NCI-H1930 (cell line): Measurements from ENCODE around the gene DAPK2.

Source experiments
- DNase-seq, 2 experiments: peaks; one replicate each; lab custom pipeline; 2025; lab: John Stamatoyannopoulos, UW

Gene DAPK2

GRCh38 chr15:63942486-63943365, 103.6 kb downstream of the DAPK2 start:
- DNase-seq: no peak

DNA sequence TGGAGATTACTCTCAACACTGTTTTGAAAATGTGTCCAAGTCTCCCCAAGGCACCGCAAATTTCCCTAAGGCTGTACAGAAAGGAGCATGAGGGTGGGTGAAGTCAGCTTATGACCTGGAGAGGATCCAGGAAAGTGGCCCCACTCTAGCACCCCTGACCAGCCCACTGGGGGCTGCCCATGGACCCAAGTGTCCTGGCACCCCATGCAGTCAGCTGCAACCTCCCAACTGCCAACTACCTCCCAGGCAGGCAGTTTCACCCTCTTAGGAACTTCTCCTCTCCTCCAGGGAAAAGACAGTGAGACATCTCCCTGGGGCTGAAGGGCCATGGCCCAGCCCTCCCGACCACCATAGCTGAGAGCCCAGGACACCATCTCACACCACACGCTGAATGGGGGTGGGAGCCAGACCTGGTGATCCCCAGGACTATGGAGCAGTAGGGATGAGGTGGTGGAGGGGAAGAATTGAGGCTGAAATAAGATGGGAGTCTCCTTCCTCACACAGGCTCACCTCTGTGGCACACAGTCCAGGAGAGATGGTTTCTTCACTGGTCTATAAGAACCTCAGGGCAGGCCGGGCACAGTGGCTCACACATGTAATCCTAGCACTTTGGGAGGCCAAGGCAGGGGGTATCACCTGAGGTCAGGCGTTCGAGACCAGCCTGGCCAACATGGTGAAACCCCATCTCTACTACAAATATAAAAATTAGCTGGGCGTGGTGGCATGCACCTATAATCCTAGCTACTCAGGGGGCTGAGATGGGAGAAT, 104.4 kb downstream of the DAPK2 start:
- no peak for DNase-seq

DNA sequence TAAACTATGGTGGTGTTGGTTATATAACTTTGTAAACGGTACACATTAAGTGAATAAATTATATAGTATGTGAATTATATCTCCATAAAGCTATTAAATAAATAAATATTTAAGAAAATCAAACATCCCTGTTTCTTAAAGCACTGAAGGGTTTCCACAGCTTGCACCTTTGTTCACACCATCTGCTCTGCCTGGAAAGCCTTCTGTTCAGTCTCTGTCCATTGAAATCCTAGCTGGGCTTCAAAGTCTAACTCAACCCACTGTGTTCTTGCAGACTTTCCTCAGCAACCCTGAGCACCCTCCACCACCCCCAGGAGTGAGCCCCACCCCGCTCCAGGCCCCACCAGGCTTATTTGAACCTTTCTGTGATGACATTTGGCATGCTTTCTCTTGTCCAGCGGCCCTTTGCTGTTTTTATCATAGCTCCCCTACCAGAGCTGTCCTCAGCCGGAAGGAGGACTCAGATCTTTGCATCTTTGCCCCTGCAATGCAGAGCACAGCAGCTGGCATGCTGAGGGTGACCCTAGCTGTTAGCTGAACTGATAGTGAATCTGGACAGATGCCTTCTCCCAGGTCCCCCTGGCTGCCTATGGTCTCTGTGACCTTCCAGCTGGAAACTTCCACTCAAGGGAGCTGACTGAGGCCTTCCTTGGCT, 105.2 kb downstream of the DAPK2 start:
- DNase-seq: no peak

DNA sequence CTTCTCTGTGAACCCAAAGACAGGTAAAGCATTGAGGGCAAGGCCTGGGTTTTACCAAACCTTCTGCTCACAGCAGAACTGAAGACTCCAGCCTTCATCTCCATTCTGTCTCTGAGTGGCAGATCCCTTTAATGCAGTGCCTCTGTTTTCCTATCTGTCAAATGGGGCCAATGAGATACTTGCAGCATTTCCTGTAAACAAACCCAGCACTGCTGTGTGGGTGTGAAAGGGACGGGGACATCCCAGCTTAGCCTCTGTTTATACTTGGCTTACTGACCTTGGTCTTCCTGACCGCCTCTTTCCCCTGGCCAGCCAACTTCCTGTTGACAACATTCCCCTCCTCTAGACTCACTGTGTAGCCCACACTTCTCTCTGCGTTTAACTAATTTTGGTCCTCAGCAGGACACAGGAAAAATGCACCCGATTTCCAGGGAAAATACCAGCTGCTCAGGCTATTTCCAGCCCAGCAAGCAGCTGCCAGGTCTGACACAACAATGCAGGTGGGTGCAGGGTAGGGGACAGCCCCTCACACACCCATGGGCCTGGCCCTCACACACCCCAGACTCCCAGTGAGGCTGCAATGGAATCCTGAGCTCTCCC, 106.7 kb downstream of the DAPK2 start:
- no peak for DNase-seq

- DNase-seq: no peak
These were observed 107.7 kb downstream of the DAPK2 start for GRCh38 chr15:63938486-63939061.

DNA sequence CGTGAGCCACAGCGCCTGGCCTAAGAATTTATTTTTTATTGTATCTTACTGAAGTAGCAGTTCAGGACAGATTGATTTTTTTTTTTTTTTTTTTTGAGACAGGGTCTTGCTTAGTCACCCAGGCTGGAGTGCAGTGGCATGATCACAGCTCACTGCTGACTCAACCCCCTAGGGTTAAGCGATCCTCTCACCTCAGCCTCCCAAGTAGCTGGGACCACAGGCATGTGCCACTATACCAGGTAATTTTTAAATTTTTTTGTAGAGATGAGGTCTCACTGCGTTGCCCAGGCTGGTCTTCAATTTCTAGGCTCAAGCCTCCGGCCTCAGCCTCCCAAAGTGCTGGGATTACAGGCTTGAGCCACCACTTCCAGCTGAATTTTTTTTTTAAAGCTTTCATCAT, 112.8 kb downstream of the DAPK2 start:
- DNase-seq: no peak

- DNase-seq: no peak
These were observed 114.7 kb downstream of the DAPK2 start for GRCh38 chr15:63931556-63931955.

DNA sequence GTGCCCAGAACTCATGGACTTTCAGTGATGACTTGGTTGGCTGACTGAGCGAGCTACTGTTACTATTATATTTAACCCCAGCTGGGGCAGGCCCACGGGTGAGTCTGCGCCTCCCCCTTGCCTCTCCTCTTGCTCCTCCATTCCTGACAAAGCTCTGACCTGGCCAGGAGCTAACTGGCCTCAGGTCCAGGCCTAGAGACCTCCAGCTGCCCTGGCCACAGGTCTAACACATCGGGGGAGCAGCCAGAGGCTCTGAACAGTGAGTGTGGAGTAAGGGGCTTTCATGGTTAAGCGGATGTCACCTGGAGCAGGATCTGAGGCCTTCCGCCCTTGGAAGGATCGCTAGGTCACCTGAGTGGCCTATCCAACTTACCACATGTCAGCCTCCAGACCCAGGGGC, 116.3 kb downstream of the DAPK2 start:
- DNase-seq: no peak

DNA sequence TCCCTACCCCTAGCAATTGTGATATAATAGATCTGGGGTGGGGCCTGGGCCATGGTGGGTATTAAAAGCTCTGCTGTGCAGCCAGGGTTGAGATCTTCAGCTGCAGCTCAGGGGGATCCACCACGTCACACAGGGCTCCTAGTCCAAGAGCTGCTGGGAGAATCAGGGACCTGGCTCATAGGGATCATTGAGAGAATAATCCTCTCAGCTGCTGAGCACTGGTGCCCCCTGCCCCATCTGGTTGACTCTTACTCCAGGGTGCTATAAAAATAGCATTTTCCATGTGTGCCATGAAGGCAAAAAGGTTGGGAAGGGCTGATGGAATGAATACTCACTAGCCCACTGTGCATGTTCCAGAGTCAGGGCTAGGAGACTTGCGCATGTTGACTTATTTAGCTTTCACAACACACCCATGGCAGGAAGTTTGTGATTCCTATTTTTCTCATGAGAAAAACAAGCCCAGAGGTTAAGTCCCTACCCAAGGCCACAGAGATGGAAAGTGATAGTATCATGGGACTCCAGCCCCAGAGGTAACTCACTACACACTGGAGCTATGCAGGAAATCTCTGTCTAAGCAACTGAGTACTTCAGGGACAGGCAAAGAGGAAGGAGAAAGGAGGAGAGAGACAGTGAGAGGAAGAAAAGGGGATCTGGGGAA, 118.0 kb downstream of the DAPK2 start:
- no peak for DNase-seq

GRCh38 chr15:63923993-63924950, 122.0 kb downstream of the DAPK2 start:
- DNase-seq: no peak

- no peak for DNase-seq
These were observed 123.4 kb downstream of the DAPK2 start for GRCh38 chr15:63922916-63923315.

DNA sequence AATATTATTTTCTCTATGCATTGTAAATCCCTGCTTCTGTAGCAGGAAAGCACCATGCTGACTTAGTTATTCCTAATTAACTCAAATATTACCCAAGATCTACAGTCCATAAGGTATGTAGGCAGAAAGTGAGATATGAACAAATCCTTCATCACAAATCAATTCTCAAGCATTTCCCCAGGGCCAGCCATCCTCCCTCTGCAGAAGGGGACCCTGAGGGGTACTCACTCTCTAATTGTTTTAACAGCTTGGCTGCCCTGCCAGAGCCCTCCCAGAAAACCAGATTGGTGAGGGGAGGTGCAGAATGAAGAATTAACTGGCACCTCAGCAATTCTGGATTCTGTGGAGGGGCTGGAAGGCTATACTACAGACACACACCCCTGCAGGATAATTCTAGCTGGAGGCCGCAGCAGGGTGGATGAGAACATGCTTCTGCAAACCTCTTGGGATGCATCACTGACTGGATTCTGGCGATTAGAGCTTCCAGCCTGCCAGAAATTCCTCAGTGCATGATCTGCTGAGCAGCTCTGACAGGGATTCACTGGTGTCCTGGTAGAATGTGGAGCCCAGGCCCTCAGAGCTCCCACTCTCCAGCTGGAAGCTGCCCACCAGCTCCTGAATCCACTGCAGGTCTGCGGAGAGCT, 123.9 kb downstream of the DAPK2 start:
- DNase-seq: no peak

DNA sequence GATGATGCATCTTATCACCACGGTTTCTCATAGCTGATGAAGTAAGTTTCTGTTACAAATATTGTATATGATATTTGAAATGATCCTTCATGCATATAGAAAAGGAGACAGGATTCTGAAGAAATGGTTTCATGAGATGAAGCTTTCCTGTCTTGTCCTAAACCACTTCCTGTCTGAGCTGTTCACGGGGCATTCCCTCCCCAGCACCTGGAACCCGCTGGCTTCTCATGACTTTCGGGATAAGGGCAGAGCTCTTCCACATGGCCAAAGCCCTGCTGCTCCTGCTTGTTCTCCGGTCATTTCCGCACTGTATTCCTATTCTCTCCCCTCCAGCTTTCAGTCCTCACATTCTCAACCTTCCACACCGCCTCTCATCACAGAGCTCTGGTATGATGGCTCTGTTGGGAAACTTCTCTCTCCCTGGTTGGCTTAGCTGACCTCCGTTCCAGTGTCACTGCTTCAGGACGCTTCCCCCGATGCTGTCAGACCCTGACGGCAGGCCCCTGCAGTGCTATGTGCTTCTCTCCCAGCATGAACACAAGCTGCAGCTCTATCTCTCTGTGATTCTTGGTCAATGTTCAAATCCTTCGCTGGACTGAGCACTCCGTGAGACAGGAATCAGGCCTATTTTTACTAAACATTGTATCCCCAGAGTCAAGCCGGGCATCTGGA, 125.6 kb downstream of the DAPK2 start:
- DNase-seq: no peak

- no peak for DNase-seq
These were observed 127.4 kb downstream of the DAPK2 start for GRCh38 chr15:63918901-63919348.

DNA sequence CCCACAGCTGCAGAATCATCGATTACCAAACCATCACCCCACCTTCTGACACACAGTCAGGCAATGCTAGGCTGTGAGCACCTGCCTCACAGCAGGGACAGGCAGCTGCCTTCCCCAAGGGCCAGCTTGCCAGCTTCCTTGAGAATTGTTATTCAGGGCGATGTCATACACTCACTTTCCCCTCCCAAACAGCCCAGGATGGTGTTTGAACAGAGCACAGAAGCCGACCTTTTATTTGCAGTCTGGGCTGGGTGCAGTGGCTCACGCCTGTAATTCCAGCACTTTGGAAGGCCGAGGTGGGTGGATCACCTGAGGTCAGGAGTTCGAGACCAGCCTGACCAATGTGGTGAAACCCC, 128.0 kb downstream of the DAPK2 start:
- no peak for DNase-seq

- DNase-seq: no peak
These were observed 128.5 kb downstream of the DAPK2 start for GRCh38 chr15:63917588-63918316.

DNA sequence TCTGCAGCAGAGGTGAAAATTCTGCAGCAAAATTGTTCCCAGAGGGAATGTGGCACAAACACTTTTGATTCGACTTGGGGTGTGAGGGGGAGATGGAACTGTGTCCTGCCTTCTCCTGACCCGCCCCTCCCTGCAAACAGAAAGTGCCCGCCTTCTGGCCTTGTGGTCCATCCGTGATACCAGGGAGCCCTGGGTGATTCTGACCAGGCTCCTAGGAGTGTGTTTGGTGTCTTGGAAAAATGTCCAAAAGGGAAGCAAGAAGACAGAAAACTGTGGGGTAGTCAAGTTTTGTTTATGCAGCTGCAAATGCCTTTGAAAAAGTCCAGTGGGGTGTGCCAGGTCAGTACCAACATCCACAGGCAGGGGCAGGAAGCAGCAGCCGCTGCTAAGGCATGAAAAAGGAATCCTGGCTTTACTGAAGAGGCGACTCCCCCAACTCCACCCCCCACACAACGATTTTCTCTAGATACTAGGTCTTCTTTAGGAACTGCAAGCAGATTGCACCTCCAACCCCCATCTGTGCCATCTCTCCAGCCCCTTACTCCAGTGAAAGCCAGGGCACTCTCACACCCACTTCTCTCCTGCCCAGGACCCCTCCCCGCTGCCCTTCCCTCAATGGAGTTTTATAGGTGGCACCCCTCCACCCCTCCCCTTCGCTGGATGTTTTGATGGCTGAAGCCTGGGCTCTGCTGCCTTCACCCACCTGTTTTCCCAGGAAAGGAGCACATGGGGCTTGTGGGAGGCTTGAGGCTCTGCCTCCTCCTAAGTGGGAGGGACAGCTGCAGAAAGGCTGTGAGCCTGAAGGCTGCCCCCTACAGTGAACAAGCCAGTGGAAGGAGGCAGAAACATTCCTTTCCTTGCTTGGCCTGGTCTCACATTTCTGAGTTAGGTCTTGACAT, 130.2 kb downstream of the DAPK2 start:
- no peak for DNase-seq
